NOMO-1 (cell line): ENCODE data around the gene ZYG11A.

Source experiments
- DNase-seq, 2 experiments: peaks; one replicate each; lab custom pipeline; 2025; ENCODE audit not compliant: unreplicated experiment in 2 of 2; lab: John Stamatoyannopoulos, UW

ZYG11A gene

GRCh38 chr1:52876843-52877242 is 34.3 kb downstream of the ZYG11A start:
- DNase-seq: no peak

DNA sequence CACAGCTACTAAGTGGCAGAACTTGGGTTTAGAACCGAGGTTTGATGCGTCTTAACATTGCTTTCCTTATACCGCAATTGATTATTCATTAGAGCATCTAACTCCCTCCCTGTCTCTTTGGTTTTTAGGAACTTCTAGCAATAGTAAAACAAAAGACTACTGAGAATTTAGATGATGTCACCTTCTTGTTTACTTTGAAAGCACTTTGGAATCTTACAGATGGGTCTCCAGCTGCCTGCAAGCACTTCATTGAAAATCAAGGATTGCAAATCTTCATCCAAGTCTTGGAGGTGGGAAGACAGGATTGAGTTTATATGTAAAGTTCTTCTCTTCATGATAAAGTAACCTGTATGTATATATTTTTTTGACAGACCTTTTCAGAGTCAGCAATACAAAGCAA is 35.0 kb downstream of the ZYG11A start:
- no peak for DNase-seq

DNA sequence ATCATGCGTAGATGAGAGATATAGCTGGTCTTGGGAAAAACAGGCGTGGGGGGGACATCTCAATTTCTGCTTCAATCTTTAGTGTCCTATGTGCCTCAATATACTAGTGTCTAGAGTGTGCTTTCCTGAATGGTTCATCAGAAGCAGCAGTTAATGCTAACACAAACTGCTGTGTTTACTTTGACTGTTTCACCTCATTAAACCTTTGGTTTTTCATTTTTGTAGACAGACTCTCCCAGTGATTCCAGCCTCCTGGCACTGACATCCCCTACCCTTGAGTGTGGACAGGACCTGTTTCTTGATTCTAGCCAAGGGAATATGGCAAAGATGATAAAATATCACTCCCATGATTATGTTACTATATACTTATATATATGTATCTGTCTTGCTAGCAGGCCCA is 37.6 kb downstream of the ZYG11A start:
- no peak for DNase-seq

DNA sequence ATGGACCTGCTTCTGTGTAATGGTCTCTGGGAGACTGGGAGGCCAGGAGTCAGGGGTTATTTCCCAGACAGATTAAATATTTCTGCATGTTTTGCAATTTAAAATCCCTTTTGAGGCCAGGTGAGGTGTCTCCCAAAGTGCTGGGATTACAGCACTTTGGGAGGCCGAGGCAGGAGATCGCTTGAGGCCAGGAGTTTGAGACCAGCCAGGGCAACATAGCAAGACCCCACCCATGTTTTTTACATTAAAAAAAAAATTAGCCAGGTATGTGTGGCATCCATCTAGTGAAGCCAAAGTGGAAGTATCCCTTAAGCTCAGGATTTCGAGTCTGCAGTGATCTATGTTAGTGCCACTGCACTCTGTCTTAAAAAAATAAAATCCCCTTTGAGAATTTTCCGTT is 44.9 kb downstream of the ZYG11A start:
- DNase-seq: no peak

DNA sequence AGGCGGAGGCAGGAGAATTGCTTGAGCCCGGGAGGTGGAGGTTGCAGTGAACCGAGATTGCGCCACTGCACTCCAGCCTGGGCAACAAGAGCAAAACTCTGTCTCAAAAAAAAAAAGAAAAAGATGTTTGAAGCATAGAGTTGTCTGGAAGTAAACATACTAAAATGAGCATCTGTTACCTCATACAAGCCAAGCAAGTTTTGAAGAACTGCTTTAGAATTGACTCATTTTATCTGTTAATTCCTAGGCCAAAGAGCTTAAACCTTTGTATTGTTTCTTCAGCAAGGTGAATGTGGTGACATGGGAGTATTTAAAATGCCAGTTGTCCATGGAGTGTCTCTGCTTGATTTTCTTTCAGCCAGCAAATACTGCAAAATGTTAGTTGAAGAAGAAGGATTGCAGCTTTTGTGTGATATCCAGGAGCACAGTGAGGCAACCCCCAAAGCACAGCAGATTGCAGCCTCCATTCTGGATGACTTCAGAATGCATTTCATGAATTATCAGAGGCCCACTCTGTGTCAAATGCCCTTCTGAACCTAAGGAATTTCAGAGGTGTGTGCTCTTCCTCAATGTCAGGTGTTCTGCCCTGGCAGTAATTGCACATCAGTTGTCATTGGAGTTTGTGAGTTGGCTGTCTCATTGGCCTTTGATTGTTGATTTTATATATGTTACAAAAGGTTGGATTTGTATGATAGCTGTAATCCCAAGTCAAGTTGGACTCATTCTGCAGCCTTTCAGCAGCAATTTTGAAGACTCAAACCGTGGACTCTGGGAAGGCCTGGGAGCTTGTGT is 50.1 kb downstream of the ZYG11A start:
- DNase-seq: no peak

- DNase-seq: peak in 1 of 2 experiments; percentile 8
Measured at GRCh38 chr1:52899445-52899894, 56.9 kb downstream of the ZYG11A start.

GRCh38 chr1:52900402-52900801 is 57.8 kb downstream of the ZYG11A start:
- no peak for DNase-seq

DNA sequence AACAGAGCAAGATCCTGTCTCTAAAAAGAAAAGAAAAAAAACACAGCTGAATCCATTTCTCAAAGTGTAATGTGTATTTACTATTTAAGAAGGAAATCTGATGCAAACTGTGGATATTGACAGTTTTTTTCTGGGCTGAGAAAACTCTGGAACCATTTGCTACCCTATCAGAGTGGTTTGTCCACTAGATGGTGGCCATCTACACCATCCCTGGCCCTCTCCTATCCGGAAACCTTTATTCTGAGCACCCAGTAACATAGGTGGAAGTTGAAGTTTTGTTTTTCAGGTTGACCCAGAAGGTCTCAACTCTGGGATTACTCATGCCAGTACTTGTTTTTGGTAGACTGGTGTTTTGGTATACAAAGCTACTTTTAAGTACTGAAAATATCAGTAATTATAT is 58.8 kb downstream of the ZYG11A start:
- DNase-seq: no peak

DNA sequence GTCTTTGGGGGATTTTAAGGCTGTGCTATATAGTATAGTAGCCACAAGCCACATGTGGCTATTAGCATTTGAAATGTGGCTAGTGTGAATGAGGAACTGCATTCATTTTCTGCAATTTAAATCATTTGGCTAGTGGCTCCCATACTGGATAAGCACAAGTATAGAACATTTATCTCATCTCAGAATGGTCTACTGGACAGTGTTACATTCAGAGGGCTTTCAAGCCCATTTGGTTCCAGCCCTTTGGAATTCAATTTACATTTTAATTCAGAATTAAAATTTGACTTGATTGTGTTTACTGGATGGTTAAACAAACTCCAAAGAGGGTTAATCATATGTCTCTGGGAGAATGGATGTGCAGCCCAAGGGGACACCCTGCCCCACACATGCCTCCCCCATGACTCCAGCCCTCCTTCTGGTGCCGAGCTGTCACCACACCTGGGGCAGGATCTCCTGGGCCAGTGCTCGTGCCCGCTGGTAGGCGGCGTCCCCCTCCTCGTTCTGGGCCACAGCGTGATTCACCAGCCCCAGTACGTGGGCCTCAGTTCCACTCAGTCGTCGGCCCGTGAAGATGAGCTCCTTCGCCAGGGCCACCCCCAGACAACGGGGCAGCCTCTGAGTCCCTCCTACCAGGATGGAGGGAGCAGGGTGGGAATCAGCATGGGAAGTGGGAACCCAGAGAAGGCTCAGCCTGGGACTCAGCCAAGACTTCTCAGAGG is 61.8 kb downstream of the ZYG11A start:
- no peak for DNase-seq

GRCh38 chr1:52904927-52905698 is 62.6 kb downstream of the ZYG11A start:
- DNase-seq: no peak

GRCh38 chr1:52906135-52906603 is 63.6 kb downstream of the ZYG11A start:
- no peak for DNase-seq

- DNase-seq: no peak
Measured at GRCh38 chr1:52907068-52907811, 64.7 kb downstream of the ZYG11A start.

GRCh38 chr1:52907812-52908153 is 65.2 kb downstream of the ZYG11A start:
- DNase-seq: no peak

- no peak for DNase-seq
Measured at GRCh38 chr1:52911541-52911940, 69.0 kb downstream of the ZYG11A start.

DNA sequence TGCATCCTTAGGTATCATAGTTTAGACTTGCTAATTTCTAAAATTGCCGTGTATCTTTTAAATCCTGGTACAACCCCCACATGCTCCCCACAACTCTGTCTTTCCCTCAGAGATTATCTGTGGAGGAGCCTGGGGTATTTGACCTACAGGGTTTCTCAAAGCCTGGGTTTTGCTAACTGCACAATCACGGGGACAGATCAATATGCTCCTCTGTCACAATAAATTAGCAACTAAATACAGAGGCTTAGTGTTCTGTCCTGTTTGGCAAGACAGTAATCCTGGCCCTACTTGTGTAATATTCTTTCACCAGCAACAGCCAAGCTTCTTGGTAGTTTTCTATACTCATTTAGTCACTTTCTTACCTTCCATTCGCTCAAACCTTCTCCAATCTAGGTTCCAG is 70.5 kb downstream of the ZYG11A start:
- no peak for DNase-seq

DNA sequence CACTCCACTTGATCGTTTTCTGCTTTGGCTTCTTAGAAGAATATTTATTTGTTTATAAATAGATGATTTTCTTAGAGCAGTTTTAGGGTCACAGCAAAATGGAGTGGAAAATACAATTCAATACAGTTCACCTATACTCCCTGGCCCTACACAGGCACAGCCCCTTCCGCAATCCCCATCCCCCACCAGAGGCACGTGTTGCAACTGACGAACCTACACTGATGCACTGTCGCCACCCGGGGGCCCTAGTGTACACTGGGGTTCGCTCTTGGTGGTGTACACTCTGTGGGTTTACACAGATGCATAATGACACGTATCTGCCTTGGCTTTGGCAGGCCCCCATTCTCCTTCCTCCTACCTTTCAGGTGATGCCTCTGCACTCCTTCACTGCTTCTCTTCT is 71.0 kb downstream of the ZYG11A start:
- DNase-seq: no peak

DNA sequence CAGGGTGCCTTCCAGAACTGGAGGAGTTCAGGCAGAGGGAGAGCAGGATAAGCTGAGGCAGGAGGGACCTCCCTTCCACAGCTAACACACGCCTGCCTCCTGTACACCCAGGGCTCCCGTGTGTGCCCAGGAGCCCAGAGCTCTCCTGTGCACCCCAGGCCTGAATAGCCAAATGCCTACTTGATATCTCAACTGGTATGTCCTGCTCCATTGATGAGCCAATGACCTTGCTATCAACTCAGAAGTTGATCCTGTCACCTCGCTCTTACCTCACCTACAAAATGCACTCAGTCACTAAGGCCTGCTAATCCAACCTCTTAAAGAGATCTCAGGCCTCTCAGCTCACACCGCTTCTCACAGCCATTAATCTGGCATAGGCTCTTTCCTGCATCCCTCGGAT is 71.9 kb downstream of the ZYG11A start:
- DNase-seq: no peak

- DNase-seq: no peak
Measured at GRCh38 chr1:52915211-52915854, 72.8 kb downstream of the ZYG11A start.

DNA sequence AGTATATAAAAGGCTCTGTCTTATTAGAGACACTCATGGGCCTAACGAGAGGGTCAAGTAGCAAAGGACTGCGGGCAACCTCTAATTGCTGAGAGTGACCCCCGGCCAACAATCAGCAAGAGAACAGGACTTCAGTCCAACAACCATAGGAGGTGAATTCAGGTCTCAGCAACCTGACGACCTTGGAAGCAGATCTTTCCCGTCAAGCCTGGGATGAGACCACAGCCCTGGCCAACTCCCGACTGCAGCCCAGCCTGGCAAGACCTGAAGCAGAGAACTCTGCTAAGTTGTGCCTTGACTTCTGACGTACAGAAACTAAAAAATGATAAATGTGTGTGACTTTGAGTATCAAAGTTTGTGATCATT is 73.3 kb downstream of the ZYG11A start:
- no peak for DNase-seq

DNA sequence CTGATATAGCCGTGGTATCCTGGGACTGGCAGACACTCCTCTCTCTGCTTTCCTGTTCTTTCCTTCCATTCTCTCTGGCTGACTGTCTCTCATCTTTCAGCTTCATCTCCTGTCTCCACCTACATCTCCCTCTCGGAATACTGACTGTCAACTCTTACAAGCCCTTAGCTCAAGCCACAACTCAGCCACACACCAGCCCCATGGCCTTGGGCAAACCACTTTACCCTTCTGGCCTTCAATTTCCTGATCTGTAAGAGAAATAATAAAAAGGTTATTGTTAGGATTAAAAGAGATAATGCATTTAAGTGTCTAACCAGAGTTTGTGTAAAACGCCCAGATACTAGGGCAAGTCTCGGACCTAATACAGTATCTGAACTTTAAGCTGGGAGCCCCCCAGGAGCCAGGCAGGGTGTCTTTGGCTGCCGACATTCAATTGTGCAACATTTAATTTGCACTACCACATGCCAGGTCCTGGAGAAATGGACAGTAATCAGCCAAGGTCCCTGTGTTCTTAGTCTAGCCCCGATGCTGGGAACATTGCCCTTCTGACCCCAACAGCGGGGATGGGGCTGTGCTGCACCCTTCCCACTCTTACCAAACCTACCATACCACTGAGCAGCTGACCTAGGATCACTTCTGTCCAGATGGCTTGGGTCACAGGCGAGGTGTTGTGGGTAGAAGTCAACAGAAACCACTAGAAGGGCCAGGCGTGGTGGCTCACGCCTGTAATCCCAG is 73.8 kb downstream of the ZYG11A start:
- DNase-seq: no peak
